Colon (tissue), 2 donors: ENCODE measurements around the gene OTC.
A peak's percentile ranks its signal among the peaks of the same experiment; 100 is the strongest.

Source experiments
- FAIRE-seq: peaks from 2 replicates; lab custom pipeline; 2012; peaks lifted over from hg19 to GRCh38; lab: Jason Lieb, UNC
- donor health status: control.
- donor health status: control.

Gene OTC

DNA sequence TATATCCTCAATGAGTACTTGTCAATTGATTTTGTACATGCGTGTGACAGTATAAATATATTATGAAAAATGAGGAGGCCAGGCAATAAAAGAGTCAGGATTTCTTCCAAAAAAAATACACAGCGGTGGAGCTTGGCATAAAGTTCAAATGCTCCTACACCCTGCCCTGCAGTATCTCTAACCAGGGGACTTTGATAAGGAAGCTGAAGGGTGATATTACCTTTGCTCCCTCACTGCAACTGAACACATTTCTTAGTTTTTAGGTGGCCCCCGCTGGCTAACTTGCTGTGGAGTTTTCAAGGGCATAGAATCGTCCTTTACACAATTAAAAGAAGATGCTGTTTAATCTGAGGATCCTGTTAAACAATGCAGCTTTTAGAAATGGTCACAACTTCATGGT lies at the start of gene OTC:
Gene OTC (plus strand): TSS at position 243 of the 400 bp plus-strand sequence. CDS start 93 bp downstream, at position 336.
- FAIRE-seq = no peak

DNA sequence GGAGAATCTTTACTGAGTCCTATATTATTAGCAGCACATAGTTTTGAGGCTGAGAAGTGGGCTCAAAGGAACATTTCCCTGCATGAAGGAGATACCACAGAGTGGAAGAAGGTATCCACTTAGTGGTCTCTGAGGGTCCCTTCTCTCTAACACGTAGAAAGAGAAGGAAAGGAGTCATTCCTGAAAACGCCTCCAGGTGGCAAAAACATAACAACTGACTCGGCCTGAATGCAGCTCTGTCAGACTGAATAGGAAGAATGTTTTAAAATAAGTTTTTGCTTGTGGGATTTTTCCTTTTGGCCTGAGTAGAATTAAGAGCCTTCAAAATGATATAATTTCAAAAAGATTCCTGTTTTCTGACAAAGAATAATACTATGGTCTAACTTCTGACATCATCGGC lies 48.4 kb upstream of the OTC start:
- FAIRE-seq = no peak

DNA sequence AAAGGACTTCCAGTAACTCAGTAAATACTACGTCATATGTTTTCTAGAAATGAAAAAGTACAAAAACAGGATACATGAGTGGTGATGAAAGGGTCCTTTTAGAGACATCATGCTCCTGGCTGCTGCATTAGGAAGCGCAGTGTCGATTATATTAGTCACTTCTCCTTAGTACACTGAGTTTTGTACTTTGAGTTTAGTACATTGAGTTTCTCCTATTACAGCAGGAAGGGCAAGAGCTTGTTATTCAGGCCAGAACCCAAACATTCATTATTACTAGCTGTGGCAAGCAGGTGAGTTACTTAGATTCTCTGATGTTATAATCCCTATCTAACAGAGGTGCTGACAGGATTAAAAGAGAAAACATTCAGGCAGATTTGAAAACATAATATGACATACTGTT lies 46.4 kb upstream of the OTC start:
- FAIRE-seq = no peak

DNA sequence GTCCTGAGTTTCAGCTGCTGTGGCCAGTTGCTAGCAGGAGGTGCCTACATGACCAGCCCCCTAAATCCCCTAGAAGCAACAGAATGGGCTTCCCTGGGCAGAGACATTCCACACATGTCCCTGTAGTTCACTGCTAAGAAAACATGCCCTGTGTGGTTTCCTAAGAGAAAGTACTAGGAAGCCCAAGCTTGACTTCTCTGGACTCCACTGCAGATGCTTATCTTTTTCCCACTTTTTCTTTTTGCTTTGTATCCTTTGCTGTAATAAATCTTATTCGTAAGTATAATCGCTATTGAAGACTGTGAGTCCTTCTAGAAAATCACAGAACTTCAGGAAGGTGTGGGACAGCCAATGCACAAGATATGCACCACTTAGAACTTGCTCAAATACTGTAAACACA lies 40.7 kb upstream of the OTC start:
- FAIRE-seq = no peak

DNA sequence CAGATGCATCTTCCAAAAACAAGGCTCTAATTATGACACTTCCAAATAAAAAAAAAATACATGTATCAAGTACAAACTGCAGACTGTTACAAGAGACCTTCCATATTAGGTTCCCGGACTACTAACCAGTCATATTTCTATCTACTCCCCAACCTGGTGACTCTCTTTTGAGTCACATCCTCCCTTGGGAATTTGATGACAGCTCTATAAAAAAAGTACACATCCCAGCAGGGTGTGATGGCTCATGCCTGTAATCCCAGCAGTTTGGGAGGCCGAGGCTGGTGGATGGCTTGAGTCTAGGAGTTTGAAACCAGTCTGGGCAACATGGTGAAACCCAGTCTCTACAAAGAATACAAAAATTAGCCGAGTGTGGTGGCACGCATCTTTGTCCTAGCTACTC lies 40.0 kb upstream of the OTC start:
- no peak for FAIRE-seq

DNA sequence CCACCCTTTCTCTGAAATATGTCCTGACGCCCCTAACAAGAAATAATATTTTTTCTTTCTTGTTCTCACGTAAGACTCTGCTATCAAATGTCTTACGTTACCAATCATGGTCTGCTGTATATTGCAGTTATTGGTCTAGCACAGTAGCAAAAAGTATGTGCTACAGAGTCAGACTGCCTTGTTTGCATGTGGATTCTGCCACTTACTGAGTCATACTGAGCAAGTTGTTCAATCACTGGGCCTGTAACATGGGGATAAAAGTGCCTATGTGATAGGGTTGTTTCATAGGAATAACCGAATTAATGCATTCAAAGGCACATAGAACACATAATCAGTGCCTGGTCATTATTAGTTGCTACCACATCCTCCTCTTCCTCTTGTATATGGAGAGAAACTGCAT lies 39.2 kb upstream of the OTC start:
- FAIRE-seq = no peak

DNA sequence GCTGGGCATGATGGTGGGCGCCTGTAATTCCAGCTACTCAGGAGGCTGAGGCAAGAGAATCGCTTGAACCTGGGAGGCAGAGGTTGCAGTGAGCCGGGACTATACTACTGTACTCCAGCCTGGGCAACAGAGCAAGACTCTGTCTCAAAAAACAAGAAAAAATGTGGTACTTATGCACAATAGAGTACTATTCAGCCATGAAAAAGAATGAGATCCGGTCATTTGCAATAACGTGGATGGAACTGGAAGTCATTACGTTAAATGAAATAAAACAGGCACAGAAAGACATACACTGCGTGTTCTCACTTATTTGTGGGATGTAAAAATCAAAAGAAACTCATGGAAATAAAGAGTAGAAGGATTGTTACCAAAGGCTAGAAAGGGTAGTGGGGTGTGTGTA lies 37.2 kb upstream of the OTC start:
- FAIRE-seq = no peak

DNA sequence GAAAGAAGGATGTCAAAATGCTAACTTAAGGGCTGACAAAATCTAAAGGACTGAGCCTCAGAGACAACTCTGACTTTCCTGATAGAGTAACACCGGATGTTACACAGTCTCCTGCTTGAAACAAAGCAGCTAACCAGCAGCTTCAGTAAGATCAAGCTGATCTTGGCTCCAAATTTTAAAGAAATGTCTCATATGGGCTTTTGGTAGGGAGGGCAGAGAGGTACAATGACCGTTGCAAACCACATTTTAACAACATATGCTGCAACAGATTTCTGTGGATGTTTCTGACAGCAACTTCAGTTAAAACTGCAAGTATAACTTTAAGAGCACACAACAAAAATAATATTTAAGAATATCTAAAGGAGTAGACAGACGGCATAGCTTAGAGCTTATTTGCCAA lies 34.2 kb upstream of the OTC start:
- no peak for FAIRE-seq

DNA sequence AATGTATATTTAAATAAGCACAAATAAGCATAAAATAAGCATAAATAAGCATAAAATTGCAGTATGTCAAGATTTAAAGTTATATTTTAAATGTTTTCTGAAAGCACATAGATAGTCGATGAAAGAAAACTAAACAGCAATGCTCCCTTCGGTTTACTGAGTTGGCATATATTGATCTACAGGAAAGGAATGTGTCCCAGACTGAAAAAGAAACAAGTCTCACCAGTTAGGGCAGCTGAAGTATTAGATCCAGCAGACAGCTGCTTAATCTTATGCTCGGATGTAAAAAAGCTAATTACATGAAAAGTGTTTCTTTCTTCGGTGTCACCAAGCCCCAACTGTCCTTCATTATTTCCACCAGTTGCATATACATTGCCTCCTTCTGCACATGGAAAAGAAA lies 33.8 kb upstream of the OTC start:
- no peak for FAIRE-seq

DNA sequence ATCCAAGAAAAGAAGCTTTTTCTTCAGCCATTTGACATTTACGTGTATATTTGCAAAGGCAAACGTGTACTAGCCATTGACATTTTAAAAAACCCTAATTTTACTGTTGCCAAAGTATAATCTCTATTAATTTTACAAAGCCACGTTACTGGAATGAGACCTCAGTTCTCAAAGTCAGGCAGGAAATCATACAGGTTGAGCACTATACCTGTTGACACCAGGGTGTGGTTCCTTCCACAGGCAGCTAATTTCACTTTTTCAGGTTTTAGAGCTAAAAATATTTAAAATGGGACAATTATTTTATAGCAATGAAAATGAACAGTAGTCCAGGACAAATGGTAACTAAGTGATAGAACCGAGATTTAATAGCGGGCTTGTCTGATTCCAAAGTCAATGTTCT lies 31.6 kb upstream of the OTC start:
- no peak for FAIRE-seq

DNA sequence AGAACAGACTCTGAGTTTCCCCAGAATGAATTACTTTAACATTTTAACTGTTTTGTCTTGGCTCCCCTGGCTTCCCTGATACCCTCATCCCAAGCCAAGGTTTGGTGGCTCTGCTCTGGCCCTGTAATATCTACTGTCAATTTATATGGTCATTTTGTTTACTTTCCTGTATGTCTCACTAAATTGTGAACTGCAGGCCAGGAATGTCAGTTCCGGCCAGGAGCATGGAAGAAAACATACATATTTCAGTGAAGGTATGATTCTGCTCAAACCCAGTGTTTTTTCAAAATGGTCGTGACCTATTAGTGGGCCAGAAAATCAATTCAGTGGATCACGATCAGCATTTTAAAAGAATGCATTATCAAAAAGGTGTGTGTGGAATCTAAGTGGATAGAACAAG lies 26.3 kb upstream of the OTC start:
- FAIRE-seq = peak; percentile 5

DNA sequence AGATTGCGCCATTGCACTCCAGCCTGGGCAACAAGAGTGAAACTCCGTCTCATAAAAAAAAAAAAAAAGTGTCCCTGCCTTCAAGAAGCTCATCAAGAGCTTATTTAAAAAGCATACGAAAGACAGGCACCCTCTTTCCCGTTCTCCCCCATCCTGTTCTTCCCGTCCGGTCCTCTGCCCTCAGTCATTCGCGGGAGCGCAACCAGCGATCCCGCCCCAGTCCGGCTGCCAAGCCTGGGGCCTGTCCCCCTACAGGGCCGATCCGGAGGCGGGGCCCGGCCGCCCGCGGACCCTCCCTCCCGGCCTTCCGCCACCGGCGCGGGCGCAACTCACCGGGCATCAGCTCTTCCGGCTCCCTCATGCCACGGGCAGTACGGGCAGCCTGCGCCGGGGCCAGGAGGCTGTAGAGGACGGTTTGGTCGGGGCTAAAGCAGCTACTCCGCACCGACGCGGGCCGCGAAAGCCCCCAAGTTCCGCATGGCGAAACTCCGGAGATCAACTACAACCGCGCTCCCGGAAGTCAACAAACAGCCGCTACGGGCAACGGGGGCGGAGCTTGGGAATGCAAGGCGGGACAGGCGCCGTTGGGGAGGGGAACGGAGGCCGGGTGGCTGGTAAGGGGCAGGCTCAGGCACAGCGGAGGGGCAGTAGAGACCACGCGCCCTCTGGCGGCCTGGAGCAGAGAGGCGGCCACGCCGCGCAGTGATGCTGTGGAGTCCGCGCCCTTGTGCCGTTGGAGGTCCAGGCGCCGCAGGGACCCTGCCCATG lies 25.2 kb upstream of the OTC start, which contains the start of gene RPGR:
Gene RPGR (minus strand): TSS at position 503 of the 768 bp plus-strand sequence. CDS start 142 bp downstream, at position 361.
- FAIRE-seq = no peak

DNA sequence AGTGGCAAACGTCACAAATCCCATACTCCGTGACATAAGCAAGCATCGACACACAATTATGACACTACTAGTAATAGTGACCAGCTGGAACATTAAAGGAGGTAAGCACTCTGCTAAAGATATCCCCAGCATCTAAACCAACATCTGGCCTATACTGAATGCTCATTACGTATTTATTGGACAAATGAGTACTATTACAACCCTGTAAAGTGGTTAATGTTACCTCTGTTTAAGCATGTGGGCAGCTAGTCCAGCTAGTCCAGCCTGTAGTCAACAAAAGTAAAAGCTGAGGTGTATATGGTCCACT lies 24.7 kb upstream of the OTC start:
- no peak for FAIRE-seq

DNA sequence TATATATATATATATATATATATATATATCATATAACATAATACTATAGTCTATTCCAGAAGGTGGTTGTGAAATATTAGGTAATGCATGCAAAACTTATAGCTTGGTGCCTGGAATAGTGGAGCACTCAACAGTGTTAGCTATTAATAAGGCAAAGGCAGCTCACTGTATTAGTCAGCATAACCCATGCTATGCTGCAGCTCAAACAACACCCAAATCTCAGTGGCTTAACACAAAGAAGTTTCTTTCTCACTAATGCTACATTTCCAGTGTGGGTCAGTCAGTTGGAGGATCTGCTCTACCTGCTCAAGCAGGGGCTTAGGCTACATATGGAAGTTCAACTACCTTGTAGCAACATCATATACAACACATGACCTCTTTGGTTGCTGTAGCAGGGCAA lies 19.9 kb upstream of the OTC start:
- FAIRE-seq = no peak

DNA sequence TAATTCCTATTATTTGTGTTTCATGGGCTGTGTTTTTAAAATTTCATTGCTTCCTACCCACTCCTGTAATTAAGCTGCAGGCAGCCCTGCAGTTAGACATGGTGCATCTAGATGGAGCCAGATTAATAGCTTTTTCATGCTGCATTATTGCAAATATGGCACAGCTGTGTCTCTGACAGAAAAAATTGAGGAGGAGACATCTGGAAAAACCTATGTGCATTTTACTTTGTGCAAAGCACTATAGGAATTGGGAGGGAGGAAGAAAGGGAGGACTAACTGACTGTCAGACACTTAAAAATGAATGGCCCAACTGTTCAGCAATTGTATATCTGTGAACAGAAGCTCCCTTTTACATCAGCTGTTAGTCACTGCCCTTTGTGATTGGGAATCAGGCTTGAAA lies 17.0 kb upstream of the OTC start:
- no peak for FAIRE-seq

DNA sequence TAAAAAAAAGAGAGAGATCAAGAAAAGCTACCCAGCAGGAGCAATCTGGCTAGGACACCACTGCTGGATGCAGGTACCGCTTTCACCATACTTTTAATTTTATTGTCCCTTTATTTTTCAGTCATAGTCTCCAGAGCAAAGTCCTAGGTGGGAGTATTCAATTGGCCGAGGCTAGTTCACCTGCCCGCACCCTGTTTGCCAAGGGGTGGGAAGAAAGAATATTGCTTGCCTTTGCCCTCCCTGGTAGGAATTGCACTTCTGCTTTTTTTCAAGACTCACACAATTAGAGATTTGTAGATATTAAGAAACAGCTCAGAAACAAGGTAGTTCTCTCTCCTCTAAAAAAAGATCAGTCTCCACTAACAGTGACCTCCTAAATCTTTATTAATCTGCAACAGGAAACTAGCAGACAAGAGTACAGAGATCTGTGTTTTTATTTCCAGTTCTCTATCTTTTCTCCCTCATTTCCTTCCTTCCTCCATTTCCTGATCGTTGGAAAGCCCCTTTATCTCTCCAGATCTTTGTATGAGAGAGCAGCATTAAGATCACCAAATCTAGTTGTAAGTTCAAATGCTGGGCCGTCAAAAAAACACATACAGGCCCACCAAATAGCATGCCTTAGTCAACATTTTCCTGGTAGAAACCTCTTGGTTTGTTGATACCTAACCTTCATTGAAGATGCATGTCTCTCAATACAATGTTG lies 15.7 kb upstream of the OTC start:
- no peak for FAIRE-seq

DNA sequence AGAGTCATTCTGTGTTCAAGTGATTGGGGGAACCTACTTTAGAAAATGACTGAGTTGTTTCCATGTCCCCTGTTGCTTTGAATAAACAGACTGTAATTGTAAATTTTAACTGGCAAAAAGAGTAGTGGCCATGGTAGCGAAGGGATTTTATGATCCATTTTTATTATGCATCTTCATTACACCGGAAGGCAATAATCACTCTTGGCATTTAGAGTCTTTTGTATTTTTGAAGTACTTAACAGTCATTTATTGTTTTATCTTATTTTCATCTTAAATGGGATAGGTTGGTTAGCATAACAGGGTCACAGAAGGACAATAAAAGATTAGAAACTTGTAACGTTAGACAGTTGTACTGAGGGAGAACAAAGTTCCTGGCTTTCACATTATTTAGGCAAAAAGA lies 11.0 kb upstream of the OTC start:
- FAIRE-seq = no peak

DNA sequence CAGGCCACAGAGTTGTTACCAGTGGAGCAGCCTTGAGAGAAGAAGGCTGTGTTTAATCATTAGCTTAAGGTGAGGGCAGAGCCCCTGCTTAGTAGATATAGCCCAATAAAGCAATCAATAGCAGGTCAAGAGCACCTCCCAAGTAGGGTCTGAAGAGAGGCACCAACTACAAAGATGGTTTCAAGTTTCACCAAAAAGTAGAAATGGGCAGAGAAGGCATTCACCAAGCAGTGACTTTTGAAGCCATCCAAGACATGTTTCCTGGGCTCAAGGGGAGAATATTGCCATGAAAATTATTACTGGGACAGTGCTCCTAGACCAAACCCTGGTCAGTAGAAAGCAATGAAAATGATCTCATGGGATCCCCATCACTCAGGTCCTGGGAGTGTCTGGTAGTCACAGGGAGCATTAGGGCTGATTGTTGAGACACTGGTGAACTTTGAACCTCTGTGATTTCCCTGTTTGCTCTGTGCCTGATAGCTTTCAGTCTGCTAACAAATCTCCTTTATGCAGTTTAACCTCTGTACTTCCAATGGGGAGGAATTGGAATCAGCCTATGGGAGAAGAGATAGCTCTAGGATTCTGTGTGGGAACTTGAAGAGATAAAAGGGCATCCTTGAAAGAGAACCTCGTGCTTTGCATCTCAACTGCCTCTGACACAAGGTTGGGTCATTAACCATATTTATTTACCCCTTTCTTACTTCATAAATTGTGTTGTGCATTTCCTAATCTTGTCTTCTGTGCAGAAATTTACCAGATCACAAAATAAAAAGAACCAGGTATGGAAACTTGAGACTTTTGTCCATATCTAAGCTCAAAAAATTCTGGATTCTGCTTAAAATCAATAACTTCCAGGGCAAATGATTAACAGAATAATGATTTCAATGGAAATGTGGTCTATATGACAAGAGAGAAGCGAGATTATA lies 9.3 kb upstream of the OTC start:
- no peak for FAIRE-seq

DNA sequence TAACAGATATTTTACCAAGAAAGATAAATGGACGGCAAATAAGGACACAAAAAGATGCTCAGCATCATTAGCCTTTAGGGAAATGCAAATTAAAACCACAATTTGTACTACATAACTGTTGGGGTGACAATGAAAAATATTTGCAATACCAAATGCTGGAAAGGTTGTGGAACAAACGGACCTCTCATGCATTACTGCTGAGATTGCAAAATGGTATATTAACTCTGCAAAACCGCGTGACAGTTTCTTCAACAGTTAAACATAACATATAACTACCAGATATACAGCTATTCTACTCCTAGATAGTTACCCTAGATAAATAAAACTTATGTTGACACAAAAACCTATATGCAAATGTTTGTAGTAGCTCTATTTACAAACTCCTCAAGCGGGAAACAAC lies 6.3 kb upstream of the OTC start:
- no peak for FAIRE-seq

DNA sequence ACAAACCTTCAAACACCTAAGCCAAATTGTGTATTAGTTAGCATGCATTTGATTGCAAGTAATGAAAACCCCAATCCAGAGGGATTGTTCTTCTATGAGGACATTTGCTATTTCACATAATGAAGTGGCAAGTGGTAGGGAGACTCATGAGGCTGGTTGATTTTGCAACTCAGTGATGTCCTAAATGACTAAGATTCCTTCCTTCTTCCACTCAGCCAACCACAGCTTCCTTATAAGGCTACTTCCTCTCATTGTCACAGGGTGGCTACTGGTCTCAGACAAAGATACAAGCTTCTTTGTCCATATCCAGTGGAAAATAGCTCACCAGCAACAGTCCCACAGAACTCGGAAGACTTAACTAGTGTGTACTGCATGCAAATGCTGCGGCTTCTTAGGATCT lies 5.3 kb upstream of the OTC start:
- FAIRE-seq = no peak

DNA sequence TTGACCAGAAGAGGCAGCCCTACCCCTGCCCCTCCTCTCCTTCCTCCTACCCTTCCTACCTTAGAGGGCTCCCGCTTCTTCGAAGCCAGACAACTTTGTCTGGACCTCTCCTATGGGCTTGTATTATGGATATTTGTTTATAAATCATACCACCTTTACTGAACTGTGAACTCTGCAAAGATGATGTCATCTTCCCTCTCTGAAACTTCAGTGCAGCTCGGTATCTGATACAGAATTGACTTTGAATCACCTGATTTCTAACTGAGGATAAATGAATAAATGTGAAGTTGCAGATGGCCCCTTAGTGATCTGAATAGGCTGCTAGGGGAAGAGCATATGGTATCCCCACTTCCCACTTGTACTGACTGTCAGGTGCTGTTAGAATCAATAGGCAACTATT lies 1.1 kb upstream of the OTC start:
- no peak for FAIRE-seq

DNA sequence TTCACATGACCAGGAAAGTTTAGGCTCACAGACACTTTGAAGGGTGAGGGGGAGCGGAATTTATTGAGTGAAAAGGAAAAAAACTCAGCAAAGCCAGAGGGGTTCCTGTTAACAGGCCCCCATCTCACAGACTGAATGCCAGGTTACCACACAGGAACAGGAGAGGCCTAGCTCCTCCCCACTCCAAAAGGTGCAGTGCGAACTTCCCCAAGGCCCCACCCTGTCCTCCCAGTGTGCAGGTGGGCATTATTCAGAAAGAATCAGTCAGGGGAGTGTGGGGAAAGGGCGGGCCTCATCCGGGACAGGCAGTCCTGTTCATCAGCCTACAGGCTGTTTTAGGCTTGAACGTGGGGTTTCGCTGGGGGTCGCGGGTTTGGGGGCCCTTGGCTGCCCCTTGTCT lies 4.0 kb downstream of the OTC start:
- FAIRE-seq = no peak
